ENCODE results near the gene PLCB3. TPM values are rescaled to one million over a fixed set of nuclear protein-coding genes. Genes with fewer than 3 reads are reported as not detected.

Gene PLCB3
- total RNA-seq, 1 donor, result 25.3 TPM

DNA sequence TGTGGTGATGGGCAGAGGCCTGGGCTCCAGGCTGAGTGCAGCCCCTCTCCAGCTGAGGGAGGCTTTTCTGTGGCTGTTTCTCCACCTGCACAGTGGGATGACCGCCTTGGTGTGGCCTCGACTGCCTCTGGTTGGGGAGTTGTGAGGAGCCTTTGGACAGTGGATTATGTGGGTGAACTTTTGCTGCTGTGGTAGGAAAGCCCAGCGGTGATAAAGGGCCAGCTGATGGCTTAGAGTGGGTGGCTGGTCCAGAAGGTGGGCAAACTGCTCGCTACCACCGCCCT is 52.6 kb downstream of the PLCB3 start:
- Histone ChIP-seq H3K27ac (ENCODE audit: low read depth, low read length) (peak overlapping the region; percentile 72), H3K9me3 (ENCODE audit: low read depth, low read length) (no peaks in the 10 kb centered on the region), H3K4me3 (ENCODE audit: insufficient read depth, low read length) (peak overlapping the region; percentile 82), H3K27me3 (ENCODE audit: insufficient read depth, low read length) (peaks cover 20% of the 10 kb centered on the region), H4K20me1 (ENCODE audit: insufficient read depth, low read length) (peaks cover 4% of the 10 kb centered on the region), H3K4me2 (ENCODE audit: insufficient read depth, low read length) (peak overlapping the region; percentile 92), H3K4me1 (ENCODE audit: insufficient read depth, low read length) (peaks cover 21% of the 10 kb centered on the region), H3K79me2 (ENCODE audit: insufficient read depth, low read length) (peaks cover 13% of the 10 kb centered on the region), H3K36me3 (ENCODE audit: insufficient read depth, low read length) (no peaks in the 10 kb centered on the region), H2AFZ (ENCODE audit: low read length) (peak overlapping the region; percentile 37)
- TF ChIP-seq, protein P1, sequence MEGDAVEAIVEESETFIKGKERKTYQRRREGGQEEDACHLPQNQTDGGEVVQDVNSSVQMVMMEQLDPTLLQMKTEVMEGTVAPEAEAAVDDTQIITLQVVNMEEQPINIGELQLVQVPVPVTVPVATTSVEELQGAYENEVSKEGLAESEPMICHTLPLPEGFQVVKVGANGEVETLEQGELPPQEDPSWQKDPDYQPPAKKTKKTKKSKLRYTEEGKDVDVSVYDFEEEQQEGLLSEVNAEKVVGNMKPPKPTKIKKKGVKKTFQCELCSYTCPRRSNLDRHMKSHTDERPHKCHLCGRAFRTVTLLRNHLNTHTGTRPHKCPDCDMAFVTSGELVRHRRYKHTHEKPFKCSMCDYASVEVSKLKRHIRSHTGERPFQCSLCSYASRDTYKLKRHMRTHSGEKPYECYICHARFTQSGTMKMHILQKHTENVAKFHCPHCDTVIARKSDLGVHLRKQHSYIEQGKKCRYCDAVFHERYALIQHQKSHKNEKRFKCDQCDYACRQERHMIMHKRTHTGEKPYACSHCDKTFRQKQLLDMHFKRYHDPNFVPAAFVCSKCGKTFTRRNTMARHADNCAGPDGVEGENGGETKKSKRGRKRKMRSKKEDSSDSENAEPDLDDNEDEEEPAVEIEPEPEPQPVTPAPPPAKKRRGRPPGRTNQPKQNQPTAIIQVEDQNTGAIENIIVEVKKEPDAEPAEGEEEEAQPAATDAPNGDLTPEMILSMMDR (IDR thresholded peaks at IDR 0.05; ENCODE audit: extremely low read depth, low read depth, low read length), result no peak
- DNase-seq (ENCODE audit: insufficient read length, low spot score, missing footprints), result no peak

DNA sequence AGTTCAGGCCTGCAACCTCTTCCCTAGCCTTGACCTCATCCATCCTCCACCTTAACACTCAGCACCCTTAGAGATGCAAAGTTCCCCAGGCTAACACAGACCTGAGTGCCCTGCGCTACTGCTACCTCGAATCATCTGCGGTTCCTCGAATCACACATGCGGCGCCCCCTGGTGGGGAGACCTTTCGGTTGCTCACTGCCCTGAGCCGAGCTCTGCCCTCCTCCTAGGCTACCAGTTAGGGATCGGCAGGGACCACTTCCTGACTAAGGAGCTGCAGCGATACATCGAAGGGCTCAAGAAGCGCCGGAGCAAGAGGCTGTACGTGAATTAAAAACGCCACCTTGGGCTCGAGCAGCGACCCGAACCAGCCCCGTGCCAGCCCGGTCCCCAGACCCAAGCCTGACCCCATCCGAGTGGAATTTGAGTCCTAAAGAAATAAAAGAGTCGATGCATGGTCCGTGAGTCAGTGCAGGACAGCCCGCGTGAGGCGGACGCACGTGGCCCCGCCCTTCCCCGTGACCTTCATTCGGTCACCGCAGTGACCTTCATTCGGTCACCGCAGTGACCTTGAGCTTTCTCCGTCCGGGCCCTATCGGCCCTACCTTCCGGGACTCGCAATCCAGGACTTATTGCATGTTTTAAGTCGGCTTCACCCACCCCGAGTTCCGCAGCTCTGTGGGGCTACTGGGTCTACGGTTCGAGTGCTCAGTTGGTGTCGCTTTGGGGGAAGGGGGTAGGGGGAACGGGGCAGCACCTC is 53.2 kb downstream of the PLCB3 start:
- Histone ChIP-seq H4K20me1 (ENCODE audit: insufficient read depth, low read length) (peaks cover 4% of the 10 kb centered on the region), H3K79me2 (ENCODE audit: insufficient read depth, low read length) (peaks cover 13% of the 10 kb centered on the region), H3K4me1 (ENCODE audit: insufficient read depth, low read length) (peaks cover 19% of the 10 kb centered on the region), H3K27ac (ENCODE audit: low read depth, low read length) (peak overlapping the region; percentile 72), H3K4me2 (ENCODE audit: insufficient read depth, low read length) (peak overlapping the region; percentile 92), H3K36me3 (ENCODE audit: insufficient read depth, low read length) (no peaks in the 10 kb centered on the region), H3K4me3 (ENCODE audit: insufficient read depth, low read length) (peak overlapping the region; percentile 82), H3K27me3 (ENCODE audit: insufficient read depth, low read length) (peaks cover 15% of the 10 kb centered on the region), H2AFZ (ENCODE audit: low read length) (peak overlapping the region; percentile 89), H3K9me3 (ENCODE audit: low read depth, low read length) (no peaks in the 10 kb centered on the region)
- DNase-seq (ENCODE audit: insufficient read length, low spot score, missing footprints), result peak; percentile 99
- TF ChIP-seq, protein P1 (IDR thresholded peaks at IDR 0.05; ENCODE audit: extremely low read depth, low read depth, low read length), result peak; percentile 92

DNA sequence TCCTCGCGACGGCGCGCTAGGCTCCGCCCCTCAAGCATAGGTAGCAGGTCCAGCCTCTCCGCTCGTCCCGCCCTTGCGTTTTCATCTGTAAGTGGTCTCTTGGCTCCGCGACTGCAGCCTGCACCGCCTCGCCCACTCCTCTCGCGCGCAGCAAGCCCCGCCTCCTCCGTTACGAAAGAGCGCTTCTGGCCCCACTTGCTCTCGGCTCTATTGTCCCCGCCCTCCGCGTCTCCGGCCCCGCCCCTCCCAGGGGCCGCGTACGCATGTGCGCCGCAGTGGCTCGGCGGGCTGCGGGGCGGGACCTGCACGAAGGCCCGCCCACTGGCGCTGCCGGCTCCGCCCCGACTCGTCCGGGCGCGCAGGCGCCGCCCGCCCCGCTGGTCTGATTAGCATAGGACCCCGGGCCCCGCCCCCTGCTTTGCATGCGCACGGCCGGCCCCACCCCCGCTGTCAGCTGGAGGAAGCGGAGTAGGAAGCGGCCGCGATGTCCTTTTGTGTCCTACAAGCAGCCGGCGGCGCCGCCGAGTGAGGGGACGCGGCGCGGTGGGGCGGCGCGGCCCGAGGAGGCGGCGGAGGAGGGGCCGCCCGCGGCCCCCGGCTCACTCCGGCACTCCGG is 53.9 kb downstream of the PLCB3 start, which contains the start of gene ESRRA:
Gene ESRRA, plus strand, starts transcription at position 450 of the 616 bp plus-strand sequence. CDS start 1,656 bp downstream, outside the sequence.
- Histone ChIP-seq H3K9me3 (ENCODE audit: low read depth, low read length) (no peaks in the 10 kb centered on the region), H3K27me3 (ENCODE audit: insufficient read depth, low read length) (peaks cover 8% of the 10 kb centered on the region), H3K4me3 (ENCODE audit: insufficient read depth, low read length) (peak within 1 kb of the TSS; percentile 82), H3K4me2 (ENCODE audit: insufficient read depth, low read length) (peak within 1 kb of the TSS; percentile 92), H3K36me3 (ENCODE audit: insufficient read depth, low read length) (no peaks in the 10 kb centered on the region), H4K20me1 (ENCODE audit: insufficient read depth, low read length) (peaks cover 4% of the 10 kb centered on the region), H3K27ac (ENCODE audit: low read depth, low read length) (peak within 1 kb of the TSS; percentile 72), H3K4me1 (ENCODE audit: insufficient read depth, low read length) (peaks cover 15% of the 10 kb centered on the region), H3K79me2 (ENCODE audit: insufficient read depth, low read length) (peaks cover 13% of the 10 kb centered on the region), H2AFZ (ENCODE audit: low read length) (peak within 1 kb of the TSS; percentile 89)
- TF ChIP-seq, protein P1 (IDR thresholded peaks at IDR 0.05; ENCODE audit: extremely low read depth, low read depth, low read length), result no peak
- DNase-seq (ENCODE audit: insufficient read length, low spot score, missing footprints), result peak; percentile 100
